HG03095 (cell line): Measurements from ENCODE around the gene C10orf95.
"Not testable (repeated sequence)": the region's sequence is repeated elsewhere in the genome, so short reads cannot be mapped to it uniquely, and the experiment has no call there.

Experiments
- ATAC-seq: cut with Tn5 transposase; IDR thresholded peaks from one replicate; pipeline ENCODE4 v1.9.1; 2021; ENCODE audit warnings: moderate library complexity; ENCODE audit not compliant: unreplicated experiment

The C10orf95 gene

DNA sequence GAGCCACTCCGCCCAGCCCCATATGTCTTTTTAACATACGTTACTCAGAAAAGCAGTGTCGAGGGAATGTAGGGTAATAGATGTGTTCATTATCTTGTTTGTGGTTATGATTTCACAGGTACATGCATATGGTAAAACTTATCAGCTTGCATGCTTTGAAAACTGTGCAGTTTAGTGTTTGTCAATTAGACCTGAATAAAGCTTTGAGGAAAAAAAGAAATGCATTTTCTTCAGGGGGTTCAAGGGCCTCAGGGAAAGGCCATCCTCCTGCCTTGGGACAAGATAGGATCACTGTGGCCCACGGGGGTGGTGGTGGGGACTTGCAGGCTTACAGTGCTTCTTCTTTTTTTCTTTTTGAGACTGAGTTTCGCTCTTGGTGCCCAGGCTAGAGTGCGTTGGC, 16.0 kb upstream of the C10orf95 start:
- ATAC-seq, result no peak

GRCh38 chr10:102465466-102465865, 14.1 kb upstream of the C10orf95 start:
- no peak for ATAC-seq

GRCh38 chr10:102463983-102464382, 12.6 kb upstream of the C10orf95 start:
- ATAC-seq, result no peak

DNA sequence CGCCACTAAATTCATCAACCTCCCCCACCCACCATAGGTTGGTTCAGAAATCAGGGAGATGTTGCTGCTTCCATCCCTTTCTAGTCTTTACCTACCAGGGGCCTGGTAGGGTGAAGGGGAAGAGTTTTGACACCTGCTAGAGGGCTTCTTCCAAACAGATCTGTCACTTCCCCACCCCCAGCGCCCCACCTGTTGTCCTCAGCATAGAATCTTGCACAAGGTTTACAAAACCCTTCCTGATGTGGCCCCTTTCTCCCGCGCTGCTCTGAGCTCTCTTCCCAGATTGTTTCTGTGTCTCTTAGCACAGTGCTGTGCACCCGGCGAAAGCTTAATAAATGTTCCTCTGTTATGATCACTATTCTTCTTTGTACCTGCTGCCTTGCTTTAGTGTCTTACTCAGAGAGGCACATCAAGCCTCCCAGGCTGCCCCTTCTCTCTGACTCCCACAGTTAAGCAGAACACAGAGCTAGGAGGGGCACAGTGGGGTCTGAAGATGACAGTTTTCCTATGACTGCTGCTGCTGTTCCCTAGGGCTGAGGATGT, 11.2 kb upstream of the C10orf95 start:
- no peak for ATAC-seq

- ATAC-seq, result peak; percentile 80
These were observed 10.1 kb upstream of the C10orf95 start for GRCh38 chr10:102461187-102462054.

DNA sequence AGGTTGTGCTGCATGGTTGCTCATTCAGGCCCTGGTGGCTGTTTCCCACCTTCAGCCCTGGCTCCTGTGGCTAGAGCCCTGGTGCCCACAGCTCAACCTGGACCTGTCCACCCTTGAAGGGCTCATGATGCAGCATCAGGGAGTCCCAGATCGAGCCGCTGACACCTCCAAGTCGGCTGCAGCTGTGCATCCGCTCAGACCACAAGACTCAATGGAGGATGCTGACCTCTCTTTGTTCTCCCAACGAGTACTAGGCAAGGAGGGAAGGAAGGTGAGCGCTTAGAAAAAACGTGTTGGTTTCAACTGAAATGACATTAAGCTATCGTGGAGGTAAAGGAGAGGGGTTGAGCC, 9.5 kb upstream of the C10orf95 start:
- ATAC-seq, result peak; percentile 10

DNA sequence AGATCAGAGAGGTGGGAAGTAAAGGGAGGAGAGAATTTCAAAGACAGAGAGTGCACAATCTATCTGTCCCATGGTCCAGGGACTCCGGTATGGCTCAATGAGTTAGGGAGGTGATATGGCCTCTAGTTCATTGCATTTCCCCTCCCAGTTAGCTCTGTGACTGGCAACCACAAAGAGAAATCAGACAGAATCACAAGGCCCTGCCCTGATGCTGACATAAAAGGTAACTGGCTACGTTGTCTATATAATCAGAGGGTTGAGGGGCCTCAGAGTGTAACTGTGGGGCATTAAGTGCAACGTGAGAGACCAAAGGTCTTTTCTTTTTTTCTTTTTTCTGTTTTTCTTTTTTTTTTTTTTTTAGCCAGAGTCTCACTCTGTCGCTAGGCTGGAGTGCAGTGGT, 7.3 kb upstream of the C10orf95 start:
- ATAC-seq, result no peak

- ATAC-seq, result no peak
These were observed 6.3 kb upstream of the C10orf95 start for GRCh38 chr10:102457591-102458150.

DNA sequence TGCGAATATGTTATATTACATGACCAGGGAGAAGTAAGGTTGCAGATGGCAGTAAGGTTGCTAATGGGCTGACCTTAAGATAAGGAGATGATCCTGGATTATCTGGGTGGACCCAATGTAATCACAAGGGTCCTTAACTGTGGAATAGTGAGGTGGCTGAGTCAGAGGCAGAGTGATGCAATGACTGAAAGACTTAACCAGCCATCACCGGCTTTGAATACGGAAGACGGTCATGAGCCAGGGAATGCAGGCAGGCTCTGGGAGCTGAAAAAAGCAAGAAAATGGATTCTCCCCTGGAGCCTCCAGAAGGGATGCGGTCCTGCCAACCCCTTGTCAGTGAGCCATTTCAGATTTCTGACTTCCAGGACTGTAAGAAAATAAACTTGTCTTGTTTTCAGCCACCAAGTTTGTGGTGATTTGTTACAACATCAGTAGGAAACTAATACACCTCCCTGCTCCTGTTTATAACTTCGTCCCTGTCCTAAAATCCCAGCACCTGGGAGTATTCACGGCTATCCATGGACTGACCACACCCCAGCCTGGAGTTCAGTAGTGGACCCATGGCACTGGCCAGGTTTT, 4.6 kb upstream of the C10orf95 start:
- ATAC-seq, result no peak

DNA sequence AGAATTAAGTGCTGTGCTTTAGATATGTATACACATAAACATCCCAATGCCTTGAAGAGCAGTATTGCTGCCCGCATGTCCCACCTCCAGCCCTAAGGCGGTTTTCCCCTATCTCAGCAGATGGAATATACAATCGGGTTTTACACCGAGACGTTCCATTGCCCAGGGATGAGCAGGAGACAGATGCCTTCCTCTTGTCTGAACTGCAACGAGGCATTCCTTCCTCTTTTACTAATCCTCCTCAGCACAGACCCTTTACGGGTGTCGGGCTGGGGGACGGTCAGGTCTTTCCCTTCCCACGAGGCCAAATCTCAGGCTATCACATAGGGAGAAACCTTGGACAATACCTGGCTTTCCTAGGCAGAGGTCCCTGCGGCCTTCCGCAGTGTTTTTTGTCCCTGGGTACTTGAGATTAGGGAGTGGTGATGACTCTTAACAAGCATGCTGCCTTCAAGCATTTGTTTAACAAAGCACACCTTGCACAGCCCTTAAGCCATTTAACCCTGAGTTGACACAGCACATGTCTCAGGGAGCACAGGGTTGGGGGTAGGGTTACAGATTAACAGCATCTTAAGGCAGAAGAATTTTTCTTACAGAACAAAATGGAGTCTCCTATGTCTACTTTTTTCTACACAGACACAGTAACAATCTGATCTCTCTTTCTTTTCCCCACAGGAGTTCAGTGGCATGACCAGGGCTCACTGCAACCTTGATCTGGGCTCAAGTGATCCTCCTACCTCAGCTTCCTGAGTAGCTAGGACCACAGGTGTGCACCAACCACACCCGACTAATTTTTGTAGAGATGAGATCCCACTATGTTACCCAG, 3.5 kb upstream of the C10orf95 start:
- not testable (repeated sequence) for ATAC-seq

DNA sequence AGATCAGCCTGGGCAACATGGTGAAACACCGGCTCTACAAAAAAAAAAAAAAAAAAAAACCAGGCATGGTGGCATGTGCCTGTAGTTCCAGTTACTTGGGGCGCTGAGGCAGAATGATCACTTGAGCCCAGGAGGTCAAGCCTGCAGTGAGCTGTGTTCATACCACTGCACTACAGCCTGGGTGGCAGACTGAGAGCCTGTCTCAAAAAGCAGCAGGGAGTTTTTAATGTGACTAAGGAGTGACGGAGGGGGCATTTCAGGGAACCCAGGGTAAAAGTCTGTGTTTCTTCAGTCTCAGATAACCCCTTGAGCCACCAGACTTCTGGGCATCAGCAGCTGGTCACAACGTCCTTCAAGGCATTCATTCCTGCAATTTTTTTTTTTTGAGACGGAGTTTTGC, 2.2 kb upstream of the C10orf95 start:
- ATAC-seq, result no peak

- no peak for ATAC-seq
These were observed 1.5 kb upstream of the C10orf95 start for GRCh38 chr10:102452672-102453340.

GRCh38 chr10:102450374-102451104, 804 bp downstream of the C10orf95 start:
- ATAC-seq, result peak; percentile 68

- ATAC-seq, result no peak
These were observed 1.3 kb downstream of the C10orf95 start for GRCh38 chr10:102450124-102450373.

DNA sequence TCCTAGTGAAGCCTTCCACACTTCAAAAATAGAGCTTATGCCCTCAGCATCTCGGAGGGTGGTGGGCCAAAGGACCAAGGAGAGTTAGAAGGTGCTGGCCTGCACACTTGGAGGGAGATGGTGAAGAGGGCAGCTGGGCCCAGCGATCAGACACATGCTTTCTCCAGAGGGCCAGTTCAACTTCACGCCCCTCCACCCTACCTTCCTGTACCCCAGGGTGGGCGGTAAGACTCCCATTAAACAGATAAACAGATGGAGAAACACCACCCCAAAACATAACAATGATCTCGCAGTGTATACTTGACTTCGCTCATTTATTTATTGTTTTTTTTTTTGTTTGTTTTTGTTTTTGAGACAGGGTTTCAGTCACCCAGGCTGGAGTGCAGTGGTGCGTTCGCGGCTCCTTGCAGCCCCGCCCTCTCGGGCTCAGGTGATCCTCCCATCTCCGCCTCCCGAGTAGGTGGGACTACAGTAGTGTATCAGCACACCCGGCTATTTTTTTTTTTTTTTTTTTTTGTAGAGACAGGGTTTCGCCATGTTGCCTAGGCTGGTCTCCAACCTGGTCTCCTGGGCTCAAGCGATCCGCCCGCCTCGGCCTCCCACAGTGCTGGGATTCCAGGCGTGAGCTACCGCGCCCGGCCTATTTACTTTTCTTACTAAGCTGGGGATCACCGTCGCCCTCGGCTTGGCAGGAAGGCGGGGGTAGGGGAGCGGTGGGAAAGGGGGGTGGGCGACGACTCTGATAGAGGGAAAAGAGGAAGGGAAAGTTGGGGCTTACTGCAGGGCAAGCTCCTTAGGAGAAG, 1.8 kb downstream of the C10orf95 start:
- peak; percentile 57 for ATAC-seq

DNA sequence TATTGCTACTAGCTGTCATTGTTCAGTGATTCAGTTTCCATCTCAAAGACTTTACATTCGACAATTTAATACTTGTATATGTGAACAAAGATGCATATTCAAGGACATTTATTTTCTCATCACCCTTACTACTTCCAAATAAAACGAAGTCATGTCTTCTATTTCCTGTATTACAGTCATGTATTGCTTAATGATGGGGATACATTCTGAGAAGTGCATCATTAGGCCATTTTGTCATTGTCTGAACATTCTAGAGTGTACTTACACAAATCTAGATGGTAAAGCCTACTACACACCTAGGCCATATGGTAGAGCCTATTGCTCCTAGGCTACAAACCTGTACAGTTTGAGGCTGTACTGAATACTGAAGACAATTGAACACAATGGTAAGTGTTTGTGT, 6.5 kb downstream of the C10orf95 start:
- no peak for ATAC-seq

DNA sequence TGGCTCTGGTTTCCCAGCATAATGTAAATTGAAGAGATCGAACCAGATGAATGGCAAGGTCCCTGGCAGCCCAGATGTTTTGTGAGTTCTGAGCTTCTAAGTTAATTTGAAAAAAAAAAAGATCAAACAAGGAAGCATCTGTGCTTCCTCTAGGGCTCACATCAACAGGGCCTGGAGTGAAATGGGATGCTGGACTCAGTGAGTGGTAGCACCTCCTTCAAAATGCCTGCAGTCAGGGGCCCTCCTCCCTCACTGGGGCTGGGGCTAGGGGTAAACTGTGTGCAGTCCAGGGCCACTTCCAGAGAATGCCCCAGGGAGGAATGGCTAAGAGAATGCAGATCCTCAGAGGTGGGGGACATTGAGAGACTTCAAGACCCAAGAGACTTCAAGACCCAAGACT, 13.0 kb downstream of the C10orf95 start:
- no peak for ATAC-seq

DNA sequence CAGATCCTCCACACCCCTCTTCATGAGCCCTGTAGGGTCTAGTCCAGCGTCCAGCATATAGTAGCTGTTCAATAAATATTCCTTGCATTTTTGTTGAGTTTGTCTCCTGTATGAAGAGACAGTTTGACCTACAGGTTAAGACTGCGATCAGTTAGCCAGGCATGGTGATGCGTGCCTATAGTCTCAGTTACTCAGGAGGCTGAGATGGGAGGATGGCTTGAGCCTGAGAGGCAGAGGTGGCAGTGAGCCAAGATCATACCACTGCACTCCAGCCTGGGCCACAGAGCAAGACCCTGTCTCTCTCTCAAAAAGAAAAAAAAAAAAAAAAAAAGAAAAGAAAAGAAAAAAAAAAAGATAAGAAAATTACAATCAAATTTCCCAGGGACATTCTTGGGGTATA, 13.8 kb downstream of the C10orf95 start:
- ATAC-seq, result no peak

DNA sequence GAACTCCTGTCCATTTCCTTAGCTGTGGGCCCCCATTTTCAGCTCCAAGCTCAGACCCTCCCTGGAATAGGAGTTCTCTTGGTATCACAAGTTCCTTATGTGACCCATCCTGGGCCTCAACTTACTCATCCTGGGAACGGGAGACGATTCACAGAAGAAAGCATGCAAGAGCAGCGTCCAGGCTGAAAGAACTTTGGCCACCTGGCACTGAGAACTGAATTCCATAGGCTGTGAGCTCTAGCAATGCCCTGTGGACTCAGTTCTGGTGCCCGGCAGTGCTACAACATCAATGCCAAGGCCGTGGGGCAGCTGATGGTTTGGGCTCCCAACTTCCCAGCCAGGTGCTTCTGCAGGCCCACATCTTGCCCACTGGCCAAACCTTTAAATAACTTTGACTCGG, 15.0 kb downstream of the C10orf95 start:
- no peak for ATAC-seq
